CD4-positive, alpha-beta T cell (primary cell): ENCODE data around the gene LYST. TPM values are rescaled to one million over a fixed set of nuclear protein-coding genes. Genes with fewer than 3 reads are reported as not detected.

Experiments
- ATAC-seq: fragments of 200-7000 bp; cut with Tn5 transposase; one replicate; pipeline ENCODE4 v1.10.0; 2022; ENCODE audit warnings: mild to moderate bottlenecking; ENCODE audit not compliant: poor library complexity
- CTCF ChIA-PET: fragments of 350-600 bp; sonication (Branson Sonifier 250); formaldehyde crosslinking; loops from one replicate; lab custom pipeline; 2021; ENCODE audit warnings: antibody characterized with exemption, inconsistent platforms; lab: Charles Lee
- POLR2A ChIA-PET: fragments of 350-600 bp; sonication (Branson Sonifier 250); formaldehyde crosslinking; loops from one replicate; lab custom pipeline; 2021; ENCODE audit warnings: antibody characterized with exemption, inconsistent platforms; lab: Charles Lee
- DNase-seq, 14 experiments: peaks; one replicate each; pipeline ENCODE4 v3.0.0-alpha.2; 2013 to 2020; ENCODE audit warnings: mixed read lengths in 2 of 14
- H3K27ac ChIP-seq, 2 donors: one replicate each; pipeline versions ENCODE4 v1.5.1 to v1.7.0; 2013; ENCODE audit warnings: low read length in 2 of 2, low read depth in 1 of 2, mild to moderate bottlenecking in 1 of 2
- H3K27me3 ChIP-seq, 2 experiments: 1 replicate in 1 of 2; 2 replicates in 1 of 2; pipeline versions ENCODE4 v1.6.1 to v1.7.0; 2013; ENCODE audit warnings: low read length in 2 of 2, control low read depth in 1 of 2, mild to moderate bottlenecking in 1 of 2, moderate library complexity in 1 of 2; ENCODE audit not compliant: insufficient read depth in 2 of 2, control insufficient read depth in 1 of 2
- H3K36me3 ChIP-seq: one replicate; pipeline ENCODE4 v1.6.1; 2013; ENCODE audit warnings: low read length, control low read depth; ENCODE audit not compliant: insufficient read depth
- H3K4me1 ChIP-seq: one replicate; pipeline ENCODE4 v1.6.1; 2013; ENCODE audit warnings: low read length, control low read depth; ENCODE audit not compliant: insufficient read depth
- H3K4me3 ChIP-seq: one replicate; pipeline ENCODE4 v1.5.1; 2013; ENCODE audit warnings: mild to moderate bottlenecking, low read length, moderate library complexity
- H3K9me3 ChIP-seq, 2 experiments: 1 replicate in 1 of 2; 2 replicates in 1 of 2; pipeline versions ENCODE4 v1.6.1 to v1.7.0; 2013; ENCODE audit warnings: low read length in 2 of 2, mild to moderate bottlenecking in 2 of 2, control low read depth in 1 of 2, moderate library complexity in 1 of 2; ENCODE audit not compliant: control insufficient read depth in 1 of 2, insufficient read depth in 1 of 2
- H3K27ac Mint-ChIP-seq: one replicate; pipeline ENCODE4 v1.8.0; 2020; ENCODE audit warnings: mixed read lengths
- H3K27me3 Mint-ChIP-seq: one replicate; pipeline ENCODE4 v1.8.0; 2021; ENCODE audit warnings: mixed read lengths
- H3K36me3 Mint-ChIP-seq: one replicate; pipeline ENCODE4 v1.8.0; 2021; ENCODE audit warnings: low read depth, mixed read lengths
- H3K4me1 Mint-ChIP-seq: one replicate; pipeline ENCODE4 v1.8.0; 2021; ENCODE audit warnings: low read depth, mixed read lengths
- H3K4me3 Mint-ChIP-seq: one replicate; pipeline ENCODE4 v1.8.0; 2020; ENCODE audit warnings: mild to moderate bottlenecking, mixed read lengths
- H3K9me3 Mint-ChIP-seq: one replicate; pipeline ENCODE4 v1.8.0; 2020; ENCODE audit warnings: mixed read lengths
- intact Hi-C, 2 experiments: fragments of 100-400 bp; cut with DNase I in 1 of 2; cut with micrococcal nuclease in 1 of 2; formaldehyde crosslinking; loops; one replicate each; pipeline versions ENCODE4 v1.15.1 to v1.9.0; 2023 to 2025; cut with DNase I, micrococcal nuclease
- total RNA-seq, 174 experiments: library from RNA in 2 of 174; stranded (reverse) in 2 of 174; gene quantifications; one replicate each; pipeline ENCODE4 v1.2.3 and lab custom pipeline; 2021 to 2026
- TF ChIP-seq, protein P1 (sequence below): fragments of 200-600 bp; IDR thresholded peaks from one replicate; pipeline ENCODE4 v1.8.0; 2022; ENCODE audit warnings: antibody characterized with exemption, mild to moderate bottlenecking

Gene LYST
- total RNA-seq, 2 experiments from 2014 or later: 24.9 to 26.8 TPM

DNA sequence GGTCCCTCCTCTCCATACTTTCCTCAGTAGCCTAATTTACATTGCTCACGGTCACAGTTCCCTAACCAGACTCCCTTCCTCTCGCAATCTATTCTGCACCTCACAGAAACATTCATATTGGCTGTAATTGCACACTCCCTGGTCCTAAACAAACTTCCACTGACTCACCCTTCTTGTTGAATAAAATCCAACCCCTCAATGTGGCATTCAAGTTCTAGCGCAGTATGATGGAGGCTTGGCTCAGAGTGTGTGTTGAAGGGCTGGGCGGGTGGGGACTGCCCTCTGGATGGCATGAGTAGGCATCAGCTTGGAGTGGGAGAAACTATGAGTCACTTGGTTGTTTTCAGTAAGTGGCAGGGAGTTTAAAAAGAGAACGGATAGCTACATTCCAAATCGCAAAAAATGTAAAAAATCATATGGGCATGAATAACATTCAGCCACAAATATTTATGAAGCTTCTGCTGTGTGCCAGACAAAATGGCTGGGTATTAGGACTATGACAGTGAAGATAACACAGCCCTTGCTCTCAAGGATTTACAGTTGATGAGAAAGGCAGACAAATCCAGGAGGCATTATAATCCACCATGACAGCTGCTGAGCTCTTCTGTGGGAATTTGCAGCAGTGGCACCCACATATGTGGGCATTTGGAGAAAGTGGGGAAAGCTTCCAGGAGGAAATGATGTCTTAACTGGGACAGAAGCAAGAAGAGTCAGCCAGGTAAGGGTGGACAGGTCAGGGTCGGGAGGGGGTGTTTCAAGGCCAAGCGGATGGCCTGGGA, 42.2 kb upstream of the LYST start:
- H3K27ac ChIP-seq: no peak overlapping the region
- Mint-ChIP-seq H3K4me3 (no peak overlapping the region), H3K4me1 (no peaks in the 10 kb centered on the region), H3K9me3 (no peaks in the 10 kb centered on the region), H3K27ac (no peak overlapping the region), H3K27me3 (no peaks in the 10 kb centered on the region), H3K36me3 (no peaks in the 10 kb centered on the region)
- intact Hi-C loops: no loop called here
- TF ChIP-seq, protein P1, sequence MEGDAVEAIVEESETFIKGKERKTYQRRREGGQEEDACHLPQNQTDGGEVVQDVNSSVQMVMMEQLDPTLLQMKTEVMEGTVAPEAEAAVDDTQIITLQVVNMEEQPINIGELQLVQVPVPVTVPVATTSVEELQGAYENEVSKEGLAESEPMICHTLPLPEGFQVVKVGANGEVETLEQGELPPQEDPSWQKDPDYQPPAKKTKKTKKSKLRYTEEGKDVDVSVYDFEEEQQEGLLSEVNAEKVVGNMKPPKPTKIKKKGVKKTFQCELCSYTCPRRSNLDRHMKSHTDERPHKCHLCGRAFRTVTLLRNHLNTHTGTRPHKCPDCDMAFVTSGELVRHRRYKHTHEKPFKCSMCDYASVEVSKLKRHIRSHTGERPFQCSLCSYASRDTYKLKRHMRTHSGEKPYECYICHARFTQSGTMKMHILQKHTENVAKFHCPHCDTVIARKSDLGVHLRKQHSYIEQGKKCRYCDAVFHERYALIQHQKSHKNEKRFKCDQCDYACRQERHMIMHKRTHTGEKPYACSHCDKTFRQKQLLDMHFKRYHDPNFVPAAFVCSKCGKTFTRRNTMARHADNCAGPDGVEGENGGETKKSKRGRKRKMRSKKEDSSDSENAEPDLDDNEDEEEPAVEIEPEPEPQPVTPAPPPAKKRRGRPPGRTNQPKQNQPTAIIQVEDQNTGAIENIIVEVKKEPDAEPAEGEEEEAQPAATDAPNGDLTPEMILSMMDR: no peak
- no peaks in the 10 kb centered on the region for H3K4me1 ChIP-seq
- POLR2A ChIA-PET: no interaction called here
- H3K9me3 ChIP-seq: no peaks in the 10 kb centered on the region
- CTCF ChIA-PET: no interaction called here
- no peaks in the 10 kb centered on the region for H3K27me3 ChIP-seq
- H3K4me3 ChIP-seq: no peak overlapping the region
- no peaks in the 10 kb centered on the region for H3K36me3 ChIP-seq
- peak in 2 of 14 experiments; percentile 38 to 62 for DNase-seq
- no peak for ATAC-seq

DNA sequence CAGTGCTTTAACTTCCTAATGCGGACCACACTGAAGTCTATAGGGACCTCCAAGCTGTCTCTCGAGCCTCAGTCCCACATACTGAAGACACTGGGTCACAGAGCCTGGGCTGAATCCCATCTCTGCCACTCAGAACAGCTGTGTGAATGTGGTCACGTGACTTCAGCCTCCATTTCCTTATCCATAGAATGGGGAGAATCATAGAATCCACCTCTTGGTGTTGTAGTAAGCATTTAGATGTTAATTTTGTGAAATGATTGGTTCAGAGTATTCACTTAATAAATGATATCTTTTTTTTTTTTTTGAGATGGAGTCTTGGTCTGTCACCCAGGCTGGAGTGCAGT, 41.2 kb upstream of the LYST start:
- CTCF ChIA-PET: interaction anchor here (0.5 kb wide), 1 partner anchor 26 kb away, joined by 3 read pairs; no protein-coding TSS in a partner anchor
- intact Hi-C loops: no loop called here
- no peak overlapping the region for H3K27ac Mint-ChIP-seq

DNA sequence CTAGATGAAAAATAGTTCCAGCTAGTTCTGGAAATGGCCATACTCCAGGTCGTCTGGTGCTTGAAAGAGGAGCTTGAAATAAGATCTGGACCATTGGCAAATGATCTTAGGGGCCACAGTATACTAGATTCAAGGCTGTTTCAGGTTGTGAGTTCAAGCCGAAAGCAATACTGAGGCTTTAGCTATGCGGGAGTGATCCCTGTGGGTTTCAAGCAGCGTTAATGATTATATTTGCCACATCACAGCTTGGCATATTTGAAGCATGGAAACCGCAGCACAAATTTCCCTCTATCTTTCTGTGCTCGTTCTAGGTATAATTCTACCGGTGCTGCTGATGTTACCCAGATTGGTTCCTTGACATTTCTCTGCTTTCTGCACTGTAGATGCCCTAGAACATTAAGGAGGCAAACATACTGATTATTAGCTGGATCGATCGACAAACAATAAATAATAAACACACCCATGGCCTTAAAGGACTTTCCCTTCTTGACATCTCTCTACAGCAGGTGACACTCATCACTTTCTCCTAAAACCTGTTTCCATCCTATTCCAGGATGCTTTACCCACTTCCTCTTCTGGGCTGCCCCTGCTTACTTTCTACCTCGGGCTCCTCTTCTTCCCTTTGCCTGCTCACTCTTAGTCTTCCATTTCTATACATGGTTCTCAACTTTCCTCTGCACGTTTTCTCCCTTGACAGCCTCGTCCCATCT, 40.6 kb upstream of the LYST start:
- ChIA-PET CTCF (no interaction called here), POLR2A (interaction anchor here (1.0 kb wide), 1 partner anchor 42 kb away, joined by 3 read pairs; no protein-coding TSS in a partner anchor)
- Mint-ChIP-seq H3K4me1 (no peaks in the 10 kb centered on the region), H3K4me3 (no peak overlapping the region), H3K27me3 (no peaks in the 10 kb centered on the region), H3K9me3 (no peaks in the 10 kb centered on the region), H3K36me3 (no peaks in the 10 kb centered on the region), H3K27ac (no peak overlapping the region)
- no peak overlapping the region for H3K27ac ChIP-seq
- DNase-seq: no peak
- no peaks in the 10 kb centered on the region for H3K27me3 ChIP-seq
- no peak for ATAC-seq
- TF ChIP-seq, protein P1: no peak
- no peaks in the 10 kb centered on the region for H3K4me1 ChIP-seq
- H3K4me3 ChIP-seq: no peak overlapping the region
- no peaks in the 10 kb centered on the region for H3K36me3 ChIP-seq
- intact Hi-C loops: no loop called here
- no peaks in the 10 kb centered on the region for H3K9me3 ChIP-seq

More for the DNA sequence above, 41.2 kb upstream of the LYST start:
- H3K36me3 Mint-ChIP-seq: no peaks in the 10 kb centered on the region
- H3K9me3 Mint-ChIP-seq: no peaks in the 10 kb centered on the region
- H3K9me3 ChIP-seq: no peaks in the 10 kb centered on the region
- H3K4me1 ChIP-seq: no peaks in the 10 kb centered on the region
- ATAC-seq: no peak
- H3K27me3 Mint-ChIP-seq: no peaks in the 10 kb centered on the region
- H3K27ac ChIP-seq: no peak overlapping the region
- H3K36me3 ChIP-seq: no peaks in the 10 kb centered on the region
- POLR2A ChIA-PET: no interaction called here
- H3K27me3 ChIP-seq: no peaks in the 10 kb centered on the region
- H3K4me3 Mint-ChIP-seq: no peak overlapping the region
- DNase-seq: no peak
- TF ChIP-seq, protein P1: no peak
- H3K4me1 Mint-ChIP-seq: no peaks in the 10 kb centered on the region
- no peak overlapping the region for H3K4me3 ChIP-seq
